GM19455 (cell line): ENCODE data around the gene BMS1.
"Not testable (repeated sequence)": the region's sequence is repeated elsewhere in the genome, so short reads cannot be mapped to it uniquely, and the experiment has no call there.

ENCODE experiments used
- ATAC-seq: cut with Tn5 transposase; IDR thresholded peaks from one replicate; pipeline ENCODE4 v1.9.1; 2021; ENCODE audit not compliant: unreplicated experiment

BMS1 gene

DNA sequence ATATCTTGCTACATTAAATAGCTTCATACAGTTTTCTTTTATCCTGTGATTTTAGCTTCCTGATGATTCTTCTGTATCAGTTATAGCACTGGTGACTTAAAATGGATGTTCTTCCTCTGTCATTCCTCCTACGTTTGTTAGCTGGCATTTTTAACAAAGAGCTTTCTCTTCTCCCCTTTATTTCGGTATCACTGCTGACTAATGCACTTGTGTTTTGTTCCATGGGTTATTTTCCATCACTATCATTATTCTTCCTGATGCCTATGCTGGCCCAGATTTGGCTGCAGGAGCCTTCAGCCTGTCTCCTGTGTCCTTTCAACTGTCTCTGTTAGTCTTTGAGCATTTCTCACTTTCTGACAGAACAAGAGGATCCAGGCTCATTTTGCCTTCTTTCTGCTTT lies 13.1 kb downstream of the BMS1 start:
- ATAC-seq = no peak

DNA sequence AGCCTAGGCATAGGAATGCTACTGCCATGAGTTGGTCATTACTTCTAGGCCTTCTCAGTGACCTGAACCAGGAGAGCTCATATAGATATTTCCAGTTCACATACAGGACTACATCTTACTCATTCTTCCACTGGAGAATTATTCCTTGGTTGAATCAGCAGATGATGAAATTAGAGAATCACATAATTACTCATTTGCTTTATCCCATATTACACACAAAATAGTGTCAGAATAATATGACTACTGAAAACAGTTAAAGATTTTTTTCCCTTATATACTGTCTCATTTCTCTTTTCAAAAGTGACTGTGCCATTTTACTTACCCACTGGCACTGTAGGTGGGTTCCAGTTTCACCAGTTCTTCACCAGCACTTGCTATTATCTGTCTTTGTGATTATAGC lies 18.5 kb downstream of the BMS1 start:
- no peak for ATAC-seq

DNA sequence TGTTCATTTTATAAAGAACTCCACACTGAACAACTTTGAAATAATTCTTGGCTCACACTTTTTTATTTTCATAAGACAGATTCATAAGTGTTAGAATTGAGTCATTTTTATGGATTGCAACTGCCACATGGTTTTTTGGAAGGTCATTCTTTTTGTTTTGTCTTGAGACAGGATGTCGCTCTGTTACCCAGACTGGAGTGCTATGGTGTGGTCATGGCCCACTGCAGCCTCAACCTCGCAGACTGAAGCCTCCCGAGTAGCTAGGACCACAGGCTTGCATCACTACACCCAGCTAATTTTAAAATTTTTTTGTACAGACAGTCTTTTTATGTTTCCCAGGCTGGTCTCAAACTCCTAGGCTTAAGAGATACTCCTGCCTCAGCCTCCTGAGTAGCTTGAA lies 20.3 kb downstream of the BMS1 start:
- ATAC-seq = no peak

DNA sequence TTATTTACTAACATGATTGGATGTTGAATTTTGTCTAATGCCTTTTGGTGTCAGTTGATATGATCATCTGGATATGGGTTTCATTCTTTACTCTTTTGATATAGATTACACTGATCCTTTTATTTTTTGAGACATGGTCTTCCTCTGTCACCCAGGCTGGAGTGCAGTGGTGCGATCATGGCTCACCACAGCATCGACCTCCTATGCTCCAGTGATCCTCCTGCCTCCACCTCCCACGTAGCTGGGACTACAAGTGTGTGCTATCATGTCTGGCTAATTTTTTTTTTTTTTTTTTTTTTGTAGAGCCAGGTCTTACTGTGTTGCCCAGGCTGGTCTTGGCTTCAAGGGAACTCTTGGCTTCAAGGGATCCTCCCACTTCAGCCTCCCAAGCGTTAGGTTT lies 27.1 kb downstream of the BMS1 start:
- no peak for ATAC-seq

DNA sequence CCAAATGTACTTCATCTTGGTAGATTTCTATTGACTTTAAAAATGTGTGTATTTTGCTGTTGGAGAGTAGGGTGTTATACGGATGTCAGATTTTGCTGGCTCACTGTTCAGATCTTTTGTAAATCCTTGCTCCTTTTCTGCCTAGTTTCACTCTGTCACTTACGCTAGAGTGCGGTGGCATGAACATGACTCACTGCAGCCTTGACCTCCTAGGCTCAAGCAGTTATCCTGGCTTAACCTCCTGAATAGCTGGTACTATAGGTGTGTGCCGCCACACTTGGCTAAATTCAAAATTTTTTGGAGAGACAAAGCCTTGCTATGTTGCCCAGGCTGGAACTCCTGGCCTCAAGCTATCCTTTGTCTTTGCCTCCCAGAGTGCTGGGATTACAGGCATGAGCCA lies 29.4 kb downstream of the BMS1 start:
- ATAC-seq = no peak

DNA sequence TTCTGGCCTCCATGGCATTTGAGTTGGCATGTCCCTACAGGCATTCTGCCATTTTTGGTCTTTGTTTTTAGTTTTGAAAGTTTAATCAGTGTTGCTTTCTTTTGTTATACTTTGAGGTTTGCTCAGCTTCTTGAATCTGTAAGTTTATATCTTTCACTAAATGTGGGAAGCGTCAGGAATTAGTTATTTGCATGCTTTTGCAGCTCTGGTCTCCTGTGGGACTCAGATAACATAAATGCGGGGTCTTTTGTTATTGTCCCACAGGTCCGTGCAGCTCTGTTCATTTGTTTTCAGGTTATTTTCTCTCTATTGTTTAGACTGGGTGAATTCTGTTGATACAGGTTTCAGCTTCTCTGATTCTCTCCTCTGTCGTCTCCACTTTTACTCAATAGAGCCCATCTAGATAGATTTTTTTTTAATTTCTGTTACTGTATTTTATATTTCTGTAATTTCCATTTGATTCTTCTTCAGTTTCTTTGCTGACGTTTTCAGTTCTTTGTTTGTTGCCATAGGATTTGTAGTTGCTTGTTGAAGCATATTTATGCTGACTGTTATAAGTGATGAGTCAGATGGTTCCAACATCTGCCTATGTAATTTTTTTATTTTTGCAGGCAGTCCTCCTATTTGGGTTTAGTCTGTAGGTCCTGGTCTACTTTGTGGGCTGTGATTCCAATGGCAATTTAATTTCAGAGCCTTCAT lies 31.5 kb downstream of the BMS1 start:
- not testable (repeated sequence) for ATAC-seq

DNA sequence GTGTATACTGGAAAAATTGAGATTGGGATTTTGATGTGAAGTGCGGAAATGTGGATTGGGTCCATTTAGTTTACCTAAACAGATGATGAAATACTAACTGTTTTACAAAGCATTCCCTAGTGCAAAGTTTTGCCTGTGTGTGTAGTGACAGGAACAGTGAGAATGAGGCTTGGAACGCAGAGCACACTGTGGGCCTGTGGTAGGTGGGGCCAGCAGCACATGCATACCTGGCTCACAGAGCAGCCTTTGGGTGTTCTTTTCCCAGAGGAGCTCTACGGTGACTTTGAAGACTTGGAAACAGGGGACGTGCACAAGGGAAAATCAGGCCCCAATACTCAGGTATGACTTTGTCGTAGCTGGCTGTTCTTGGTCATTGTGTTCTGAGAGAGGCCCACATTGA lies 33.7 kb downstream of the BMS1 start:
- not testable (repeated sequence) for ATAC-seq

DNA sequence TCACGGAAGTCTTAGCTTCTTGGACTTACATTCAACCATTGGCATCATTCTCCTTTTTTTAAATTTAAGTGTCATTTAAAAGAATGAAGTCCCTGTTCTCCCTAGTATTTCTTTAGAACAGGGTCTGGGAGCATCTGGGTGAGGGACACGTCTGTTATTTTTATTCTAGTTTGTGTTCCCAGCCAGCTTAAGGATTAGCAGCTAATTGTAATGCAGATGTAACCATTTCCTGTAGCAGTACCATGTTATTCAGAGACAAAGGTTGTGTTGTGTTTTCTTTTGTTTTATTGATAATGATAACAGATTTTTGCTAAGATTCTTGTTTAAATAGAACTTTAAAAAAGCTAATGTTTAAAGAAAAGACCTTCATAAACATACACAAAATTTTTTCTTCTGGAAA lies 34.3 kb downstream of the BMS1 start:
- no peak for ATAC-seq

DNA sequence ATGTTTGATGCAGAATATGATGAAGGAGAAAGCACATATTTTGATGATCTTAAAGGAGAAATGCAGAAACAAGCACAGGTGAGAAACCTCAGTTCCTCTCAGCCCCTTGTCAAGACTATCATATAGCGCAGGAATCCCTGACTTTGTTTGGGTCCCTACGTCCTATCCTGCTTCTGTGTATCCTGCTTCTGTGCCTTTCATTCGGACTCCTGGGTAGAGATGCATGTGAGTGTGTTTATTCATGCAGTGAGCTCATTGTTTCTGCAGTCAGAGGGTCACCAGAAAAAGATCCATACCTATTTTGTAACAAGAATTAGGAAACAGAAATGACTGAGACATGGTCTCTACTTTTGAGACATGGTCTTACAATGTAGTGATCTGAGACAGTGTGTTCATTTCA lies 34.8 kb downstream of the BMS1 start:
- not testable (repeated sequence) for ATAC-seq

DNA sequence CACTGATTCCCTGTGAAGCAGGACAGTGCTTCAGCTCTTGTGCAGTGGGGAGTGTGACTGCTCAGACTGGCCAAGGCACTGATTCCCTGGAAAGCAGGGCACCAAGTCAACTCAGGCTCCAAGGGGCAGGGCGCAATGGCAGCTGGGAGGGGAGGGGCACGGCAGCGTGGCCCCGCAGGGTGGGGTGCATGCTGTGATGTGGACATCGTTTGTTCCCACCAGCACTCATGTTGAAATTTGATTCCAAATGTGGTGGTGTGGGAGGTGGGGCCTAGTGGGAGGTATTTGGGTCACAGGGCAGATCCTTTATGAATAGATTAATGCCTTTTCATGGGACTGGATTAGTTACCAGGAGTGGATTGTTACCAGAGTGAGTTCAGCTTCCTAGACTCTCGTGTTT lies 44.2 kb downstream of the BMS1 start:
- not testable (repeated sequence) for ATAC-seq

DNA sequence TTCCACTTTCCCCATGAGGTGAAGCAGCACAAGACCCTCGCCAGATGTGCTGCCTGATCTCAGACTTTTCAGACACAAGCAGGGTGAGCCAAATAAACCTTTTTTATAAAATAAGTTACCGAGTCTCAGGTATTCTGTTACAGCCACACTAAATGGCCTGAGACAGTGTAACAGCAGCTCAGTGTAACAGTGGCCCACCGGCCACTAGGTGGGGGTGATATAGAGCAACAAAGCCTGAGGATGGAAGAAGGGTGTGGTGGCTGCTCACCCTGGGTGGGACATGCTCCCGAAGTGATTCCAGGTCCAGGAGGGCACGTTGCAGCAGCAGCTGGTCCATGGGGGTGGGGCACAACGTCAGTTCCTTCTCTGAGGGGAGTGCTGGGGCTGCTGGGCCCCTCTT lies 44.6 kb downstream of the BMS1 start:
- ATAC-seq = no peak

DNA sequence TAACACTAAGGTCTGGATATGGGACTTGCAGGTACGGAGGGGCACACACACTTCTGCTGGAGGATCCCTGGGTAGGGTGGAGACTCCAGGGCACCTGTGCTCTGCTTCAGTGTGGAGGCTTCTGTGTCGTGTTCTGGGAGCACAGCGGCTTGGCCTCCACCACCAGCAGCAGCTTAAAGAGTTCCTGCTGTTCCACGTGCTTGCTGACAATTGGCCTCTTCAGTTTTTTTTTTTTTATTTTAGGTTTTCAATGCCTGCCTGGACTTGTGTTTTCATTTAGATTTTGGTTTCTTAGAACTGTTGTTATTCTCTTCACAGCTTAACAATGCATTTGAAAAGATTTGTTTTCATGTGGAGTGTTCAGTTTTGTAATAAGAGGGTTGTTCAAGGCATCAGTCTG lies 45.8 kb downstream of the BMS1 start:
- ATAC-seq = not testable (repeated sequence)

DNA sequence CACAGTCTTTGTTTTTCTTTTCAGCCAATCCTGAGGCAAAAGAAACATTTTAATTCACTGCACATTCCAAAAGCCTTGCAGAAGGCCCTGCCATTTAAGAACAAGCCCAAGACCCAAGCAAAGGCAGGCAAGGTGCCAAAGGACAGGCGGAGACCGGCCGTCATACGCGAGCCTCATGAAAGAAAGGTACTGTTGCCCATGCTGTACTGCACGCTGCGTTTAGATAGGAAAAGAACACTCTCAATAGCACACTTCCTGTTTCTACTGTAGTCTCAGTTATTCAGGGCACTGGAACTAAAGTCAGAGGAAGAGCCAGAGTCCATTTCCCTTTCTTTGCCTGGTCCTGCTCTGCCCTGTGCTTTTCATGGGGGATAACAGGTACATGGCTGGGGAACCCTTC lies 47.6 kb downstream of the BMS1 start:
- ATAC-seq = no peak

DNA sequence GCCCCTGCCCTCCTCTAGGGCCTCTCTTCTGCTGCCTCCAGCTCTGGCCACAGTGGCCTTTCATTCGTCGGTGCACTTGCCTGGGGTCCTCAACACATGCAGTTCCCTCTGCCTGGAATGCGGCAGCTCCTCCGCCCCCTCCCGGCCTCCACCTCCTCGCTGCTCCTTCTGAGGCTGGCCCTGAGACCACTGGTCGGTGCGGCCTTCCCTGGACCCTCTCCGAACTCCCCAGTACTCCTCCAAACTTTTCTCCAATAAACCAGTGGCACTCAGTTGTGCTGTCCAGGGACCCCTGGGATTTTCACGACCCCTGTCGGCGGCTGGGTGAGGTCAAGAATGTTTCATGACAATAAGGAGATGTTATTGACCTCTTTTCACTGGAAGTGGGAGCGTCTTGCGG lies 53.5 kb downstream of the BMS1 start:
- ATAC-seq = no peak

DNA sequence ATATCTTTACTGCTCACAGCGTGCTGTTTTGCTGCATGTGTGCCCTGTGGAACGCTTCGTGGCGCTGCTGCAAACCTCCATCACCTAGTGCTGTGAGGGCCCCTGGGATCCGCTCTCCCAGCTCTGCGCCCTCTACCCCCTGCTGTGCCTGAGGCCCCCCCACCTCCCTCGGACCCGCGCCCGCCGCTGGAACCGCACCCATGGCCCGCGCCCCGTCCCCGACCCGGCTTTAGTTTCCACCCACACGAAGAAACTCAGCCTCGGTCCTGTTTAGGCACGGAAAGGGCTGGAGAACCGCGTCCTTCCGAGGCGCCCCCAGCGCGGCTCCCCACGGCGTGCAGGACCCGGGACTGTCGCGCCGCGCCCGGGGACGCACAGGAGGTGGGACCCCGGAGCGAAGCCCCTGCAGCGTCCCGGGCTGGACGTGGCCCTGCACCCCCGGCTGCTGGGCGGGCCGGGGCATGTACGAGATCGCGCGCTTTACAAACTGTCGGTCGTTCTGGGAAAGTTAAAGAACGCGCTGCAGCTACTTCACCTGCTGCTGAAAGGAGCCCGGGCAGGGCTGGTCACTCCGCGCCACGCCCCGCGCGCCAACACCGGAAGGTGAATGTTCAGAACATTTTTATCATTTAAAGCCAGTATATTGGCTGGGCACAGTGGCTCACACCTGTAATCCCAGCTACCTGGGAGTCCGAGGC lies 54.3 kb downstream of the BMS1 start:
- no peak for ATAC-seq

DNA sequence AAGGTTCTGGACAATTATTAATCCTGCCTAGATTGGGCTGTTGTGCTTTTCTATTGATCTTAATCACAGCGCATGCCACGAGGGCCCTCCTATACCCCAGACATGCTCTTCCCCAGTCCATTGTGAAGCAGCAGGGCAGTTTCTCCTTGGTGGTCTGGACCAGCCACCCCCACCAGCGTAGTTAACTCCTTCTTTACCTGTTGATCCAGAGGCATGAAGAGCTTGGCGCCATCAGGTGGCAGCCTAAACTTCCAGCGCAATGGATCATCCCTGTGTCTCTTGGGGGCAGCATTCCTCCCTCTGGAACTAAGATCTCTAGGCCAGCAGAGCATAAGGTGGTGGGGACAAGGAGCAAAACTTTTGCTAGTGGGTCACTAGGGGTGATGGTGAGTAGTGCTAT lies 62.2 kb downstream of the BMS1 start:
- ATAC-seq = not testable (repeated sequence)

DNA sequence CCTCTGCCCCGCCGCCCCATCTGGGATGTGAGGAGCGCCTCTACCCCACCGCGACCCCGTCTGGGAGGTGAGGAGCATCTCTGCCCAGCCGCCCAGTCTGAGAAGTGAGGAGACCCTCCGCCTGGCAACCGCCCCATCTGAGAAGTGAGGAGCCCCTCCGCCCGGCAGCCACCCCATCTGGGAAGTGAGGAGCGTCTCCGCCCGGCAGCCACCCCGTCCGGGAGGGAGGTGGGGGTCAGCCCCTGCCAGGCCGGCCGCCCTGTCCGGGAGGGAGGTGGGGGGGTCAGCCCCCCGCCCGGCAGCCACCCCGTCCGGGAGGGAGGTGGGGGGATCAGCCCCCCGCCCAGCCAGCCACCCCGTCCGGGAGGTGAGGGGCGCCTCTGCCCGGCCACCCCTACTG lies 64.7 kb downstream of the BMS1 start:
- ATAC-seq = not testable (repeated sequence)

DNA sequence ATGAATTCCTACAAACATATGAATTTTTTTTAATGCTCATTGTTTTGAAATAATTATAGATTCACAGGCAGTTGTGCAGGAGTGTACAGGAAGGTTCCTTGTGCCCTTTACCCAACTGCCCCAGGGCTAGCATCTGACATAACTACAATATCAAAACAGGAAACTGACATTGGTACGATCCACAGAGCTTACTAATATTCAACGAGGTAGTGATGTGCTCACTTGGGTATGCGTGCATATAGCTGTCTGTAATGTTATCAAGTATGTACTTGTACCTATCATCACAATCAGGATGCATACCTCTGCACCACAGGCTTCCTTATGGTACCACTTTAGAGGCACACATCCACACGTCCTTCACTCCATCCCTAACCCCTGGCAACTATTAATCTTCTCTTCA lies 68.3 kb downstream of the BMS1 start:
- ATAC-seq = no peak

DNA sequence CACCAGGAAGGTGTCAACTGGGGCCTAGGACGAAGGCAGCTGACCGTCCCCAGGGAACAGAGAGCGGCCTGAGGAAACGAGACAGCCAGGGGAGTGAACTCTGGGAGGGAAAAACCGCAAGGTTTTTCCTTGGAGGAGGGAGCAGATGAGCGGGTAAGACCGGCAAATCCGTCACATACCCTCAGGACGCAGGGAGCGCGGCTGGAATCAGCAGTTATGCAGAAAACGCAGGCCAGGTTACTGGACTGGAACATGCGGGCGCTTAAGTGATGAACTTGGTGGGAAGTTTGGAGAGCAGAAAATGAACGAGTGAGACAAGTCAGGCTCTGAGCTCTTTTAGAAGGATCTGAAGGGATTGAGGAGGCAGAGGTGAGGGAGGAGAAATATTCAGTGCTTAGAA lies 76.7 kb downstream of the BMS1 start:
- ATAC-seq = no peak

DNA sequence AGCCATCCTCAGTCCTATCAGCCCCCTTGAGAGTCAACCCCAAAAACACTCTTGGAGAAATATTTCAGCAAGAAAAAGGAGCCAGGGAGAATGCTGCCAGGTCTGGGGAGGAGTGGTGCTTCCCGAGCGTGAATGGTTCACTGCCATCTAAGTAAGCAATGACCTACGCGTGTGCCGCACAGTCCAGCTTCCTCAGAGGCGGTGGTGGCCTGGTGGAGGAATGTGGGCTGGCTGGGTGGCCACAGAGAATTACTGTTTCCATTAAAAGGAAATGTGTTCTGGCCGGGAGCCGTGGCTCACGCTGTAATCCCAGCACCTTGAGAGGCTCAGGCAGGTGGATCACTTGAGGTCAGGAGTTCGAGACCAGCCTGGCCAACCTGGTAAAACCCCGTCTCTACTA lies 77.4 kb downstream of the BMS1 start:
- not testable (repeated sequence) for ATAC-seq

DNA sequence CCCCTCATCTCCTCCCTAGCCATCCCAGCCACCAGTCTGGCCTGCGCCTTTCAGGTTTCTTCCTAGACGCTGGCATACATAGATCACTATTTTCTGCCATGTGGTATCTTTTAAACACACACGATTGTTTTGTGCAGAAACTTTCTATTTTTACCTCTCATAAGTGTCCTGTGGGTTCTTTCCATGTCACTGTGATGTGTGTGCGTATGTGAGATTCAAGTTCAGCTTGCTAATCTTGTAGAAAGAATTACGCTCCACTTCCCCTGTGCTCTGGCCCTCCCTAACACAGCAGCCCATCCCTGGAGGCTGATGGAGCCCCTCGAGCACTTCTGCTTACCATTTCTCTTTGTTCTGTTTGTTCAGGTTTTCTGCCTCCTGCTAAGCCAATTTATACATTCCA lies 80.2 kb downstream of the BMS1 start:
- not testable (repeated sequence) for ATAC-seq

DNA sequence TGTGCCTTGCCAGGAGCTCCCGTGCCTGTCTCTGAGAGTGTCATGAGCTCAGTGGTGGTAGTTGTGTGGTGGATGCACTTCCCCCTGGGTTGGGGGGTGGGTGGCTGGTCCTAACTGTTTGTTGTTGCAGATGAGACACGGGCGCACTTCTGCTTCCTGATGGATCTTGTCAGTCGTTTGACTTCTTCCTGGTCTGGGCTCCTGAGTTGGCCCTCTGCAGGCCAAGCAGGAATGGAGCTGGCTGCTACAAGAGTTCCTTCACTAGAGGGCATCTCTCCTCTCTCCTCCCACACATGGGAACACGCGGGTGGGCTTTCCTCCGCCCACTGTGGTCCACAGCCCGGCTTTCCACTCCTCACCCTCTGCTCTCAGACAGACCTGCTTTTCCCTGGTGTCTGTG lies 82.0 kb downstream of the BMS1 start:
- ATAC-seq = no peak

DNA sequence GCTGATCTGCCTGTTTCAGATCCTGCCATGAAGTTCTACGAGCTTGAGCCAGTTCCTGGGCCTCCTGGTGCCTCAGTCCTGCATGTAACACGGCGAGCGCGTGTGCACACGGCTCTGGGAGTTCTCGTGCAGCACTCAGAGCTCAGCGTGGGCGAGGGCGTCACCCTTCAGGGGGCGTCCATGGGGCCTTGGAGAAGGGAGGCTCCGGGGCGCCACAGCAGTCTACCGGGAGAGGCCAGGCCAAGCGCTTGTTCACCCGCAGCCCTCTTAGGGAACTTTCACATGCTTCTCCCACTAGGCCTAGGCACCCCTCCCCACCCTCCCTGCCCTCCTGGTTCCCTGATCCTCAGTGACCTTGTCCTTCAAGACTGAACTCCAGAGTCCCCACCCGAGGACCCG lies 83.1 kb downstream of the BMS1 start:
- no peak for ATAC-seq
